ENCODE results near the gene NCKAP5.

Gene NCKAP5

DNA sequence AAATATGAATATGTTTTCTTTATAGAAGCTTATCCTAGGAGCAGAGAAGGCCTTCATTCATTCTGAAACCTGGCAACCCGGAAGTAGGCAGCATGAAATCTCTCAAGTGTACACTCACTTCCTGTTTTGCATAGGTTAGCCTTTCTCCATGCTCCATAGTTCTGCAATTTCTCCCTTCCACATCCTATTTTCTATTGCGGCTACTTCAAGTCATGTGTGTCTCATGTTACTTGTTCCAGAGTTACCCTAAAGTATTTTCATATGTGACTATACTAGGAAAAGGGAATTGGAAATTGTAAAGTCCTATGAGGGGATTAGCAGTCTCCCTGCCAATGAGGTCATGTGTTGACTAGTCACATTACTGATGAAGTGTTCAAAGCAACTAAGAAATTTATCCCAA is 320.6 kb downstream of the NCKAP5 start:
- Histone ChIP-seq H3K79me2 (ENCODE audit: insufficient read depth, low read length) (no peaks in the 10 kb centered on the region), H3K4me2 (ENCODE audit: insufficient read depth, low read length) (no peak overlapping the region), H3K9me3 (ENCODE audit: insufficient read depth, low read length, severe bottlenecking) (no peaks in the 10 kb centered on the region), H3K9ac (ENCODE audit: low read depth, low read length) (no peak overlapping the region), H3K27me3 (ENCODE audit: insufficient read depth, low read length, poor library complexity) (peaks cover under 1% of the 10 kb centered on the region), H4K20me1 (ENCODE audit: insufficient read depth, low read length) (no peaks in the 10 kb centered on the region), H3K4me3 (ENCODE audit: low read depth in 1 of 2, low read length in 2 of 2) (no peak overlapping the region), H3K36me3 (ENCODE audit: insufficient read depth, low read length) (no peaks in the 10 kb centered on the region), H3K27ac (ENCODE audit: low read length) (no peak overlapping the region), H2AFZ (ENCODE audit: low read depth, low read length) (peak overlapping the region; percentile 28; the same call in 1 of the 2 replicates), H3K4me1 (ENCODE audit: insufficient read depth, low read length) (no peaks in the 10 kb centered on the region)
- no peak for ATAC-seq (ENCODE audit: insufficient read depth, low read depth)
- TF ChIP-seq CTCF (IDR thresholded peaks at IDR 0.05; ENCODE audit: borderline replicate concordance, extremely low read depth, low read length, poor library complexity, severe bottlenecking) (no peak), EZH2 (IDR thresholded peaks at IDR 0.05; ENCODE audit: borderline replicate concordance, low read depth, low read length, severe bottlenecking) (no peak)
- no peak for DNase-seq

DNA sequence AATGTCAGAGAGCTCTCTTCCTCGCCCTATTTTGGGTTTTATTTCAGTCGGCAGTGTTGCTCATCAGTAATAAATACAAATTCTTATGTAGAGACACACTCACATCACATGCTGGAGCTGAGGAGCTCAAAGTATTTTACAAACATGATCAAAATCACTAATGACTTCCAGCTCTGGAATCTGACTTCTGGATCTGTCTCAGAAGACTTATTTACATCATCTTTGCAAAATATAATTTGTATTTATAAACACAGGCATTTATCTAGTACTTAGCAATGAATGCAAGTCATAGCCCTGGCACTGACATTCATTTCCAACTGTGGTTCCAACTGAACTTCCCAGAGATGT is 327.1 kb downstream of the NCKAP5 start:
- ATAC-seq (ENCODE audit: insufficient read depth, low read depth) (no peak), DNase-seq (no peak)
- H3K27me3 ChIP-seq (ENCODE audit: insufficient read depth, low read length, poor library complexity) = peaks cover 4% of the 10 kb centered on the region
- no peaks in the 10 kb centered on the region for H3K79me2 ChIP-seq (ENCODE audit: insufficient read depth, low read length)
- H3K4me1 ChIP-seq (ENCODE audit: insufficient read depth, low read length) = no peaks in the 10 kb centered on the region
- no peak overlapping the region for H3K9ac ChIP-seq (ENCODE audit: low read depth, low read length)
- H4K20me1 ChIP-seq (ENCODE audit: insufficient read depth, low read length) = no peaks in the 10 kb centered on the region
- no peak overlapping the region for H2AFZ ChIP-seq (ENCODE audit: low read depth, low read length)
- H3K4me3 ChIP-seq (ENCODE audit: low read depth in 1 of 2, low read length in 2 of 2) = no peak overlapping the region
- no peak overlapping the region for H3K4me2 ChIP-seq (ENCODE audit: insufficient read depth, low read length)
- no peaks in the 10 kb centered on the region for H3K9me3 ChIP-seq (ENCODE audit: insufficient read depth, low read length, severe bottlenecking)
- H3K36me3 ChIP-seq (ENCODE audit: insufficient read depth, low read length) = no peaks in the 10 kb centered on the region
- no peak overlapping the region for H3K27ac ChIP-seq (ENCODE audit: low read length)
- TF ChIP-seq CTCF (IDR thresholded peaks at IDR 0.05; ENCODE audit: borderline replicate concordance, extremely low read depth, low read length, poor library complexity, severe bottlenecking) (no peak), EZH2 (IDR thresholded peaks at IDR 0.05; ENCODE audit: borderline replicate concordance, low read depth, low read length, severe bottlenecking) (no peak)

DNA sequence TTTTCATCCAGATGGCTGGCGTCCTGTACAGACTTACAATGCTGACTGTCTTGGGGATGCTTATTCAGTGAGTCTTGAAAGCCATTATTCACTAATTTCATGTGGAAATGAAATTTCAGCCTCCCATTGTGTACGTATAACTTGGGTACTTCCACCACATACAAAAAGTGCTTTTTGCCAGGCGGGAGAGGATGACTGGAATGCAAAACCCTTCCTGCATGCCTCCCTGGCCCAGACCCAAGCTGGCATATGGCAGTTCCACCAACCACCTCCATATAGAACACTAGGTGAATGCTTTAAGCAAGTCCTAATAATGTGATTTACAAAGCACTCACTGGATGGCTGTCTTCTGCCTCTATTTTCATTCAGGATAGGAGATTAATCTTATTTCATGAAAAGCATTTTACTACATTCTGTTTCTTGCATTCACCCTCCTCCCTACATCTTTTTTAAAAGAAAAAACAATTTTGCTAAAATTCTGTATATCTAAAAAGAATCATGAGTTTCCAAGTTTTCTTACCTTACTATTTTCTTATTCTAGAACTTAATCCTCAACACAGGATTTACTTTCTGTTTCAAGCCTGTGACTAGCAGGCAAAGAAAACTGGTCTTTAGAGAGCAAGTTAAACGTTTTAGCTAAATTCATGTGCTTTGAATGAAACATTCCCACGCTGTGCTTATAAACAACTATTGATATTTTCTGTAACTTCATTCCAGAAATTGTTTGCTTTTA is 327.6 kb downstream of the NCKAP5 start:
- Histone ChIP-seq H2AFZ (ENCODE audit: low read depth, low read length) (no peak overlapping the region), H3K9me3 (ENCODE audit: insufficient read depth, low read length, severe bottlenecking) (no peaks in the 10 kb centered on the region), H3K4me3 (ENCODE audit: low read depth in 1 of 2, low read length in 2 of 2) (no peak overlapping the region), H3K27ac (ENCODE audit: low read length) (no peak overlapping the region), H3K36me3 (ENCODE audit: insufficient read depth, low read length) (no peaks in the 10 kb centered on the region), H3K4me2 (ENCODE audit: insufficient read depth, low read length) (no peak overlapping the region), H3K9ac (ENCODE audit: low read depth, low read length) (no peak overlapping the region), H3K4me1 (ENCODE audit: insufficient read depth, low read length) (no peaks in the 10 kb centered on the region), H3K27me3 (ENCODE audit: insufficient read depth, low read length, poor library complexity) (peaks cover 4% of the 10 kb centered on the region), H3K79me2 (ENCODE audit: insufficient read depth, low read length) (no peaks in the 10 kb centered on the region), H4K20me1 (ENCODE audit: insufficient read depth, low read length) (no peaks in the 10 kb centered on the region)
- no peak for TF ChIP-seq CTCF (IDR thresholded peaks at IDR 0.05; ENCODE audit: borderline replicate concordance, extremely low read depth, low read length, poor library complexity, severe bottlenecking)
- no peak for TF ChIP-seq EZH2 (IDR thresholded peaks at IDR 0.05; ENCODE audit: borderline replicate concordance, low read depth, low read length, severe bottlenecking)
- no peak for ATAC-seq (ENCODE audit: insufficient read depth, low read depth)
- DNase-seq = no peak

Measured in DND-41 (cell line).